HG02798 (cell line): ENCODE data around the gene ITCH.
"Not testable (repeated sequence)": the region's sequence is repeated elsewhere in the genome, so short reads cannot be mapped to it uniquely, and the experiment has no call there.

Source experiments
- ATAC-seq: cut with Tn5 transposase; IDR thresholded peaks from one replicate; pipeline ENCODE4 v1.9.1; 2021; ENCODE audit warnings: mild to moderate bottlenecking; ENCODE audit not compliant: unreplicated experiment, poor library complexity

The ITCH gene

DNA sequence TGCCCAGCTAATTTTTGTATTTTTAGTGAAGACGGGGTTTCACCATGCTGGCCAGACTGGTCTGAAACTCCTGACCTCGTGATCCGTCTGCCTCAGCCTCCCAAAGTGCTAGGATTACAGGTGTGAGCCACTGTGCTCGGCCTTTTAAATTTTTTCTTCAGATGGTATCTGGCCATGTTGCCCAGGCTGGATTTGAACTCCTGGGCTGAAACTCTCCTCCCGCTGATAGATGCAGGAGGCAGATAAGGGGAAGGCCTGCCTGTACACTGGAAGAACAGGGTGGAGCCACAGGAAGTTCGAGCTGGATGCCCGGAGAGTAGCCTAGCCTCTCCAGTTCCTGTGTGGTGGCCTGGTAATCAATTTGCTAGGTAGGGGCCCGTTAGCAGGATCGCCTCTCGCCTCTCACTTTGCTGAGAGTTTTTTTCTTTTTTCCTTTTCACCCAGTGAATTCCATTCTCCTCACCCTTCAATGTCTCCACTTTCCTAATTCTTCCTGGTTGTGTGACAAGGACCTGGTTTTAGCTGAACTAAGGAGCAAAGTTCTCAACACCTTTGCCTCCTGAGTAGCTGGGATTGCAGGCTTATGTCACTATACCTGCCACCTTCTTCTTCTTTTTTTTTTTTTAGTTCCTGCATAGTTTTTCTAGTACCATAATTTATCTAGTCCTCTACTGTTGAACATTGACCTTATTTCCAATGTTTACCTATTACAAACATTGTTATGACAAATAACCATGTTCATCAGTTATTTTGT, 19.4 kb upstream of the ITCH start:
- ATAC-seq = no peak

DNA sequence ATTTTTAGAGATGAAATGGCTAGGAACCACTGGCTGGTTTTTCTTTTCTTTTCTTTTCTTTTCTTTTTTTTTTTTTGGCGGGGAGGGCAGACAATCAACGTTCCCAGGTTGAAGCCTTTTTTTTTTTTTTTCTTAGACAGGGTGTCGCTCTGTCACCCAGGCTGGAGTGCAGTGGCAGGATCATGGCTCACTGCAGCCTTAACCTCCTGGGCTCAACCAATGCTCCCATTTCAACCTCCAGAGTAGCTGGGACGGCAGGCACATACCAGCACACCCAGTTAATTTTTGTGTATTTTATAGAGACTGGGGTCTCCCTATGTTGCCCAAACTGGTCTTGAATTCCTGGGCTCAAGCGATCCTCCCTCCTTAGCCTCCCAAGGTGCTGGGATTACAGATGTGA, 18.8 kb upstream of the ITCH start:
- ATAC-seq = no peak

DNA sequence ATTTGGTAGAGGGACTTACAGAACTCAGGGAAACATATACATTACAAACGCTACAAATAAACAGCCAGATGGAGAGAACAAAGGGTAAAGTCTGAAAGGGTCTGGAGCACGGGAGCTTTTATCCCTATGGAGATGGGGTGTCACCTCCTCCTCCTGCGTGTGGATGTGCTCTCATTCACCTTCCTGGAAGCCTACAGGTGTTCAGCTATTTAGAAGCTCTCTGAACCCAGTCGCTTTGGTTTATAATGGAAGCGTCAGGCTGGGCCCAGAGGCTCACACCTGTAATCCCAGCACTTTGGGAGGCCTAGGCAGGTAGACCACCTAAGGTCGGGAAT, 17.7 kb upstream of the ITCH start:
- no peak for ATAC-seq

DNA sequence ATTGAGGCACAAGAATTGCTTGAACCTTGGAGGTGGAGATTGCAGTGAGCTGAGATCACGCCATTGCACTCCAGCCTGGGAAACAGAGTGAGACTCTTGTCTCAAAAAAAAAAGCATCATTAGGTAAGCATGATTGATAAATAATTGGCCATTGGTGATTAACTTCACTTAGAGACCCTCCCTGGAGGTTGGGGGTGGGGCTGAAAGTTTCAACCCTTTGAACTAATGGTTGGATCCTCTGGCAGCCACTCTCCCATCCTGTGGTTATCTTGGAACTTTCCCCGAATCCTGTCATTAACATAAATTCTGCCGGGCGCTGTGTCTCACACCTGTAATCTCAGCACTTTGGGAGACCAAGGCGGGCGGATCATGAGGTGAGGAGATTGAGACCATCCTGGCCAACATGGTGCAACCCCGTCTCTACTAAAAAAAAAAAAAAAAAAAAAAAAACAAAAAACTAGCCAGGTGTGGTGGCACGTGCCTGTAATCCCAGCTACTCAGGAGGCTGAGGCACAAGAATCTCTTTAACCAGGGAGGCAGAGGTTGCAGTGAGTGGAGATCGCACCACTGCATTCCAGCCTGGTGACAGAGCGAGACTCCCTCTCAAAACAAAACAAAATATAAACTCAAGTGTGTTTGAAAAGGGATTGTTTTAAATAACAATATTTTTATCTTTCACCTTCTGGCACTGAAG, 17.1 kb upstream of the ITCH start:
- not testable (repeated sequence) for ATAC-seq

DNA sequence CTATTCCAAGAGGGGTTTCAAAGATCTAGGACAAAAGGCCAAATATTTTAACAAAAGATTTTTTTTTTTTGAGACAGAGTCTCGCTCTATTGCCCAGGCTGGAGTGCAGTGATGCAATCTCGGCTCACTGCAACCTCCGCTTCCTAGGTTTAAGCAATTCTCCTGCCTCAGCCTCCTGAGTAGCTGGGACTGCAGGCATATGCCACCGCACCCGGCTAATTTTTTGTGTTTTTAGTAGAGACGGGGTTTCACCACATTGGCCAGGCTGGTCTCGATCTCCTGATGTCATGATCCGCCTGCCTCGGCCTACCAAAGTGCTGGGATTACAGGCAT, 16.6 kb upstream of the ITCH start:
- not testable (repeated sequence) for ATAC-seq

DNA sequence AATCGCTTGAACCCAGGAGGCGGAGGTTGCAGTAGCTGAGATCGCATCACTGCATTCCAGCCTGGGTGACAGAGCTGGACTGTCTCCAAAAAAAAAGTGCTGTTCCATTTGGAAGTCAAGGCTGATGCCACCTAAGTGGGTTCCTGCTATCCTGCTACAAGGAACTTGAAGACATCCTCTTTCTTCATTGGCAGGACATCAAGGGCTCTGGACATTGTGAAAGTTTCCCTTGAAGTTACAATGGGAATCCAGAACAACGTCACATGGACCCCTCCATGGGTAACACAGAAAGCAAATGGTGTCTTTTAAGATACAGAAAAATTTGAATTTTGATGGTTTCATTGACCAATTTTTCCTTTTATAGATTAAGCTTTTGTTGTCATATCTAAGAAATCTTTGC, 15.5 kb upstream of the ITCH start:
- ATAC-seq = no peak

DNA sequence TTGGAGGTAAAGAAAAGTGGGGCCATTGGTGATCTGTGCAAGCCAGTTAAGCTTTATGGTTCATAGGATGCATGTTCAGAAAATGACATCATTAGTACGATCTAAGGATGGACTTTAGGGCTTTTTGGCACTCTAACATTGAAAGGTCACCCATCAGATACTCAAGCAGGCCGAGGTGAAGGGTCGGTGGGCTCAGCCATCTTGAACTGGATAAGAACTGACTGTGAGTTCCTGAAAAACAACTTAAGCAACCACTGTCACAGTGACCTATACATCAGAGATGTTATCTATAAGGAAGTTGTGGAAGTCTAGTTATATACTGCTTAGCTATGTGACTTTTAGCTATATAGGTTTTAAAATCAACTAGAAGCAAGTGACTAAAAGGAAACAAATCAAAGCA, 13.0 kb upstream of the ITCH start:
- ATAC-seq = no peak

DNA sequence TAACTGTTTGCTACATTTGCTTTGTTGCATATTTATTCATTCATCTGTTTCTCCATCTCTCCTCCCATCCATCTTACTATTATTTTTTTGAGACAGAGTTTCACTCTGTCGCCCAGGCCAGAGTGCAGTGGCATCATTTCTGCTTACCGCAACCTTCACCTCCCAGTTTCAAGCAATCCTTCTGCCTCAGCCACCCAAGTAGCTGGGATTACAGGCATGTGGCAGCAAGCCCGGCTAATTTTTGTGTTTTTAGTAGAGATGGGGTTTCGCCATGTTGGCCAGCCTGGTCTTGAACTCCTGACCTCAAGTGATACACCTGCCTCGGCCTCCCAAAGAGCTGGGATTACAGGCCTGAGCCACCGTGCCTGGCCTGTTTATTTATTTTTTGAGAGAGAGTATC, 9.6 kb upstream of the ITCH start:
- ATAC-seq = not testable (repeated sequence)

DNA sequence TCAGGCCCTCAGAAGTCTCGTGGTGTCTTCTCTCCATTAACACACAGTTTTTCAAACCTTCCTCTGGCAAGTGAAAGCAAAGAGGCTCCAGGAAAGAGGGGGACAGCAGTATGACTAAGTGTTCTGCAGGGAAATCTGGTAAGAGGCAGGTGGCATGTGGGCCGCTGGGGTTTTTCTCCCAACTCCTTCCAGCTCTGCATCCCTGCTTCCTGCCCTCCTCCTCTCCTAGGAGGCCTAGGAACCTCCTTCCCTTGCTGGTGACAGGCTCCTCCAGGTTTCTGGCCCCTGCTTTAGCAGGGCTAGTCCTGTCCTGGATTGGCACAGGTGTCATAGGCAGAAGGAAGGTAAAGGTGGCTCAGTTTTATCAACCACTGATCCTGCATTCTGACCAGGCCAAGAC, 7.6 kb upstream of the ITCH start:
- no peak for ATAC-seq

DNA sequence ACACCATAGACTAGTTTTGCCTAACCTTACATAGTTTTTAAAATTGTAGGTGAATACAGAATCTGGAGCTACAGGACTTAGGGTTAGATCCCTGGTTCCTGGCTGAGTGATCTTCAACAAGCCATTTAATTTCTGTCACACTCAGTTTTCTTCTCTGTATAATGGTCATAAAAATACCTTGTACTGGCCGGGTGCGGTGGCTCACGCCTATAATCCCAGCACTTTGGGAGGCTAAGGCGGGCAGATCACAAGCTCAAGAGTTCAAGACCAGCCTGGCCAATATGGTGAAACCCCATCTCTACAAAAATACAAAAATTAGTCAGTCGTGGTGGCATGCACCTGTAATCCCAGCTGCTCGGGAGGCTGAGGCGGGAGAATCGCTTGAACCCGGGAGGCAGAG, 3.3 kb upstream of the ITCH start:
- ATAC-seq = not testable (repeated sequence)

DNA sequence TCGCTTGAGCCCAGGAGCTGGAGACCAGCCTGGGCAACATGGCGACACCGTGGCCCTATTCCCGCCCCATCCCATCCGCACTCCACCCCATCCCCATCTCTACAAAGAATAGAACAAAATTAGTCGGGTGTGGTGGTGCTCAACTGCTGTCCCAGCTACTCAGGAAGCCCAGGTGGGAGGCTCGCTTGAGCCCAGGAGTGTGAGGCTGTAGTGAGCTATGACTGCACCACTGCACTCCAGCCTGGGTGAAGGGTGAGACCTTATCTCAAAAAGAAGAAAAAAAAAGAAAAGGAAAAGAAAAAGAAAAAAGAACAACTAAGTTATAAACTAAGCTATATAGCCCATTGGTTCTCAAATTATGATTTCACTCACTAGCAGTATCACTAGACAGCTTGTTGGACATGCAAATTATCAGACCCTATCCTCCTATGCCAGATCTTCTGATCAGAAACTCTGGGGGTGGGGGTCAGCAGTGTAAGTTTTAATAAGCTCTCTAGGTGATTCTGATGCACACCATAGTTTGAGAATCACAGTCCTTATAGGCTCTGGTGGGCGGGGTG, 491 bp upstream of the ITCH start:
- ATAC-seq = no peak

DNA sequence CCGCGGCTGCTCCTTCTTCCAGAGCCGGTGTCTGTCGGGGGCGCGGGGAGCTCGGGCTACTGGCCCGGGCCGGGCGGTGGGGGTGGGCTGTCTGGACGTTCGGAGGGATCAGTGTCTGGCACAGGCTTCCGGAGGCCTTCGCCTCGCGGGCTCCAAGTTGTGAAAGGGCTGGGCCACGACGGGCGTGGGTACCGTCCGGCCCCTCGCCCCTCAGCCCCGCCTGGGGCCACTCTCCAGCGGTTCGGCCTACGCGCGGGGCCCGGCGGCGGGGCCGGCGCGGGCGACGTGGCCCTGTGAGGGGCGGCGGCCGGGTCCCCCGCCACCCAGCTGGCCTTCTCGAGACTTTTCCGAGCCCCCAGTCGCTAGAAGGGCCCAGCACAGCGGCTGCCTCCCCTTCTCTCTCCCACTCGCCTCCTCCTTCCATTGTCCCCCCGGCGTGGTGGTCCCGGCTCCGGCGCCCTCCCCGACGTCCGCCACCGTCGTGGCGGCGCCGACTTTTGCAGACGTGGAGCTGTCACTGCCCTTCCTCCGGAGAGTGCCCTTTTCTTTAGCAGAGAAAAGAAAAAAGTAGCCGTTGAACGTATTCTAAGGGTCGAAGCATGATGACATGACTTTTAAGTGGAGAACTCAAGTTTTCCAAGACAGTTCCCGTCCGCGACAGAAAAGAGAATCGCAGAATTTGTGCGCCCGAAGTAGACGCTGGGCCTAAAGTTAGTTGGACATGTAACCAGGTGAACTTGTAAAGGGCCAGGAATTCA, 571 bp downstream of the ITCH start:
- peak; percentile 53 for ATAC-seq

DNA sequence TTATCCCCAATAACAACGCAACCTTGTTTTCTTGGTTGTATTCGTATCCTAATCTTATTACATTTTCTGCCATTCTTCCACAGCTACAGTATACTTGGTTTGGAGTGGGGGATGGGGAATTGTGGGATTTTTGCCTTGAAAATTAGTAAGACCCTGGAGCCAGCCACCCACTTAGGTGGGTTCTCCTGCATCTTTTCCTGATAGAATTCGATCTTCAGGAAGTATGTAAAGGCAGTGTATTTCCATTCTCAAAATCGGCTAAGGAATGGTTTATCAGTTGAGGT, 1.1 kb downstream of the ITCH start:
- ATAC-seq = no peak

DNA sequence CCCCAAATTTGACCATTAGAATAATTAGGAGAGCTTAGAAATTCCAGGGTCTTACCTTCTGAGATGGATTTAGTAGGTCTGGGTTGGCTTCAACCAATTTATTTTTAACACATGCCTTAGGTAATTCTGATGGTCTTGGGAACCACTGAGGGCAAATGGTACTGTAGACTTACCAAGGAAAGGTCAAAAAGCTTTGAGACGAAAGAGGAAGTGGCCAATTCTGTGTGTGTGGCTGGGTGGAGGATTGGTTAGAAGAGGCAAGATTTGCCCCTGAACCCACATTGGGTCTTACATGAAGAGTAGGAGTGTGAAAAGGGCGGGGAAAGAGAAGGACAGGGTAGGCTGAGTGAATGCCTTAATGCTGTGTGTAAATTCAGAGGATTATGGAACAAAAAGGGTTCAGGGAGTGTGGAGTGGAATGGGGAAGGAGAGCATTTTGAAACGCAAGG, 2.7 kb downstream of the ITCH start:
- ATAC-seq = peak; percentile 34

DNA sequence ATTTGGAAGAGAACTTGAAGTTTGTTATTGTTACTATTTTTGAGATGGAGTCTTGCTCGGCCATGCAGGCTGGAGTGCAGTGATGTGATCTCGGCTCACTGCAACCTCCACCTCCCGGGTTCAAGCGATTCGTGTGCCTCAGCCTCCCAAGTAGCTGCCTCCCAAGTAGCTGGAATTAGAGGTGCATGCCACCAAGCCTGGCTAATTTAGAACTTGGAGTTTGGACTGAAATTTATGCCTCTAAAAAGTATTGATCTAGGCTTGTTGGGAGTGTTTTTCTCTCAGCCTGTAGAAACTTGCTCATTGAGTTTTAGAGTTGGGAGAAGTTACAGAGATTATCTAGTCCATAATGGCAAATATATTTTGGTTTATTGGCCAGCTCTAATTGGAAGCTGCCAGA, 4.1 kb downstream of the ITCH start:
- no peak for ATAC-seq

DNA sequence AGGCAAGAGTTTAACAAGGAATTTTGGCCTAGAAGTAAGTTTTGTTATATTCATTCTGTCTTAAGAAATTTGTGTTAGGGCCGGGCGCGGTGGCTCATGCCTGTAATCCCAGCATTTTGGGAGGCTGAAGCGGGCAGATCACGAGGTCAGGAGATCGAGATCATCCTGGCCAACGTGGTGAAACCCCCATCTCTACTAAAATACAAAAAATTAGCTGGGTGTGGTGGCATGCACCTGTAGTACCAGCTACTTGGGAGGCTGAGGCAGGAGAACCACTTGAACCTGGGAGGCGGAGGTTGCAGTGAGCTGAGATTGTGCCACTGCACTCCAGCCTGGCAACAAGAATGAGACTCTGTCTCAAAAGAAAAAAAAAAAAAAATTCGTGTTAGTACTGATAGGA, 4.8 kb downstream of the ITCH start:
- not testable (repeated sequence) for ATAC-seq

DNA sequence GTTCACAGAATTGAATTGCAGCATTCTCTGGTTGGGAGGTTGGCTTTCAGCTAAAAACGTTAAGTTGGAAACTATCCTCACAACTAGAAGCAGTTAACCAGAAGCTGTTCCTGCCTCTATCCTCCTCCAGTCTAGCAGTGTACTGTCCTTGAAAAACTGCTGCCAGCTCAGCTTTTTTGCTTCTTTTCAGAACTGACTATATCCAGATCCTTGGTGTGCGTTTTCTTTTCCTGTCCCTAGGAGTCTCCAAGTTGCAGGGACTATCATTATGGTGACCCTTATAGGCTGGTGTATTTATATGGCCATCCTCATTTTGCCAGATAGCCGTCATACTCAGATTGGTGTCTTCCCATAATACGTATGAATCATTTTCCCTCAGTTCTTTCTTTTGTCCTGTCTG, 5.5 kb downstream of the ITCH start:
- no peak for ATAC-seq

DNA sequence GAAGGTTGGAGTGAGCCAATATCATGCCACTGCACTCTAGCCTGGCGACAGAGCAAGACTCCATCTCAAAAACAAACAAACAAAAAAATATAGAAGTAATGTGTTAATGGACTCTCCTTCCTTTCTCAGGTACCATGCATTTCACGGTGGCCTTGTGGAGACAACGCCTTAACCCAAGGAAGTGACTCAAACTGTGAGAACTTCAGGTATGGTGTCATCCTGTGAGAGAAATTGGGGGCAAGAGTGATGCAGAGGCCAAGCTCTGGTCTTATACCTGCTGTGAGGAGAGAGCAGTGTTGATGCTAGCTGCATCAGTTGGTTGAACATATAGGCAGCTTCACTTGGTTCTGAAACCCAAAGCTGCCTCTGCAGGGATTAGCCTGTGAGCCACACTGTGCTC, 6.2 kb downstream of the ITCH start:
- ATAC-seq = no peak

DNA sequence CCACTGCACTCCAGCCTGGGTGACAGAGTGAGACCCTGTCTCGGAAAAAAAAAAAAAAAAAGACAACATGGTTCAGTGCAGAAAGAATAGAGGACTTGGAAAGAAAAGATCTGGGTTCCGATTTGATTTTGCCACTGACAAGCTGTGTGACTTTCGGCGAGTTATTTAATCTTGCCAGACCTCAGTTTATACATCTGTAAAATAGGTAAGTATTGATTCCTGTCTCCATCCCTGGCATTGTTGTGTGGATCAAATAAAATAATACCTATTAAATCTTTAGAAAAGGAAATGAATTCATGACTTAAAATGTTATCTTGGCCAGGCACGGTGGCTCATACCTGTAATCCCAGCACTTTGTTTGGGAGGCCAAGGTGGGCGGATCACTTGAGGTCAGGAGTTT, 7.0 kb downstream of the ITCH start:
- ATAC-seq = no peak

DNA sequence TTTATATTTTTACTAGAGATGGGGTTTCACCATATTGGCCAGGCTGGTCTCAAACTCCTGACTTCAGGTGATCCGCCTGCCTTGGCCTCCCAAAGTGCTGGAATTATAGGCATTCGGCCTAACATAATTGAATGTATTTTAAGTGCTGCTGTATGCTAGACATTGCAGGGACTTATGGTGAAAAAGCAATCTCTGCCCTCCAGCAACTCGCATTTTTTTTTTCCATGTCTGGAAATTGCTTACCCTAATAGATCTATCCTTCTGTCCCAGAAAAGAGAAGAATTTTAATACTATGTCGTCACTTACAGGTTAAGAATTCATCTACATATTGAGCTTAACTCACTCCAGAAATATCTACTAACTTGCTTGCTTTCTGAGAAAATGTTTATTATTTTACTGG, 10.4 kb downstream of the ITCH start:
- ATAC-seq = no peak

DNA sequence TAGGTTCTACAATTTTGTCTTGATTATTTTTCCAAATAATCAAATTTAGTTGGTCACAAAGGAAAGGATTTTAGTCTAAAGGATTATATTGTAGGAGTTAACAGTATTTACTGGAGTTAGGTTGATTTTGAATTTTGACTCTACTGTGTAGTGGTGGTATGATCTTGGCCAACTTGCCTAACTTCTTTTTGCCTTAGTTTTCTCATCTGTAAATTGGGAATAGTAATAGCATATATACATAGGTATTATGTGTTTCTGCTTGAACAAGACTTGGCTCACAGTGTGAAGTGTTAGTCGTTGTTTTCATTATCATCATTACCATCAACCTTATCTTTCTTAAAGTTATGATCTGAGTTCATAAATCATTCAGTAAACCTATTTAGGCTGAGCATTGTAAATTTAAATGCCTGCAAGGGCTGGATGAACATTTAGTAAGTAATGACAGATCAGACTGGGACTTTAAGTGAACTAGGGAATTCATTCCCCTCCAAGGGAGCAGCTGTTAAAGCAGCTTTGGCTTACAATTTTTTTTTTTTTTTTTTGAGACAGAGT, 11.2 kb downstream of the ITCH start:
- no peak for ATAC-seq
